ENCODE measurements around the gene OSTC. TPM values are rescaled to one million over a fixed set of nuclear protein-coding genes. Genes with fewer than 3 reads are reported as not detected.

The OSTC gene
- polyA plus RNA-seq, 1 donor, result 248 TPM

DNA sequence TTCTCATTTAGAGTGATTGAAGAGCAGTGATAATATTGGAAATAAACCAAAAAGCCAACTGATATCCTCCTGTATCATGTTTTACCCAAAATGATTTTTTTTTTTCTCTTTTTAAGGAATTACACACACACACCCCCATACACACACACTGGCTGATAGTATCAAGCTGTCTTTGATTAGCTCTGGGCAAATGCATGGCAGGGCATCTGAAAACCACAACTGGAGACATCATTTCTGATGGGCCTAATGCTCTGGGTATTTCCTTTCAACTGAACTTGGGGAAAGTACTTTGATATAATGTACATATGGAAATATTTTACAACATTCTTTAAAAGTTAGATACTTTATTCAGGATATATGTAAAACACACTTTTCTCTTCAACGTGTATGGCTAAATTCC lies 14.2 kb upstream of the OSTC start:
- DNase-seq, result no peak

DNA sequence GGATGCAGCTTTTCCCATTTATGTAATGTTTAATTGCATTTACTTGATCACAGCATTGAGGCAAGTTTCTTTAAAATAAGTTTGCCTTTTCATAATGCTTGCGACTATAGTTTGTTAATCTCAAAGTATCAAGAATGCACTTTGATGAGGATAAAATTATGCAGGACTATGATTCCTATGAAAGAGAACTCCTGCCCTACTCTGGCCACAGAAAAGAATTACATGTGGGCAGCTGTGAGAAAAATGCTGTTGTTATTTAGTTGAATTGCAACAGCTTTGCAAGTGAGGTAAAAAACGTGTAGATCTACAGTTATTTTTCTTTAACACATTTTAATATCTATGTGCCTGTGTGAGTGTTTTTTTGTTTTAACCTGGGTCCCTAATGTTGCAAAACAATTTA lies 12.5 kb upstream of the OSTC start:
- DNase-seq, result no peak

DNA sequence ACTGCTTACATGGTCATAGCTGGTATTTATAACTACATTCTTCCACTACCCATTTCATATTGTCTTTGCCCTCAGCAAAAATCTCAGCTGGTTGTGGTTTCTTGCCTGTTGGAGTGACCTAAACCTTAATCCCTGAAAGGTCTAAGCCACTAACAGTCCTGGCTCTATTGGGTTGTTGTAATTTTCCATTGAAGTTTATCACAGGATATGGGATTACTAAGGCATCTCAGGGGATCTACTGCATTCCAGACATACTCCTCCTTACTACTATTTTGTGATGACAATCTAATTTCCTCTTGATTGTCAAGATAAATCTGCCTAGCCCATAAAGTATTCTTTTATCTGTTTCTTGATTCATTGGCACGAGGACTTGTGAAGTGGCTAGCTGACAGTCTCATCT lies 6.2 kb upstream of the OSTC start:
- DNase-seq, result no peak

DNA sequence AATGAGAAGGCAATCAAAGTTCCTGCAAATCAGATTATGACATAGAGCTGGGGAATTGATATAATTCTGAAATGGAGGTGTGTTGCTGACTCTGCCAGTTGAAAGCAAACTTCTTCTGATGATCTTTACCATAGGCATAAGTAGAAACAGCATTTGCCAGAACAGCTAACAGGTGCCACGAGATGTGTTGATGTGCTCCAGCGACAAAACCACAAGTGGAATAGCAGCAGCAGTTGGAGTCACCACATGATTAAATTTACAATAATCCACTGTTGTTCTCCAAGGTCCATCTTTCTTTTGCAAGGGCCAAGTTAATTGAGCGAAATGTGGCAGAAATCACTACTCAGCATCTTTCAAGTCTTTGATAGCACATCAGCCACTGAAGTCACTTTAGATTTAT lies 3.7 kb upstream of the OSTC start:
- DNase-seq, result no peak

DNA sequence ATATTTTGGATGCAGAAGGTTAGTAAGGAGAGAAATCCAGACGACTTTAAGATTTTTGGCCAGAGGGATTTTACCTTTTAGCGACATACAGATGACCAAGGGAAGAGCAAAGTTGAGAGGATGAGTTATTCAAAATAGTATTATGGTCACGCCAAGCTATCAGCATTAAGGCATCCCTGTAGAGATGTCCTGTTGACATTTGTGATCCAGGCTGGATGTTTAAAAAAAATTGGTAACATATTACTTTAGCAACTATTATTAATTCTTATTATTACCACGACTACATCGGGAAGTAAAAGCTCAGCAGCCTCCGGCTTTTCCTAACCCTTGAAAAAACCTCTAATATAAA lies 562 bp upstream of the OSTC start:
- no peak for DNase-seq

DNA sequence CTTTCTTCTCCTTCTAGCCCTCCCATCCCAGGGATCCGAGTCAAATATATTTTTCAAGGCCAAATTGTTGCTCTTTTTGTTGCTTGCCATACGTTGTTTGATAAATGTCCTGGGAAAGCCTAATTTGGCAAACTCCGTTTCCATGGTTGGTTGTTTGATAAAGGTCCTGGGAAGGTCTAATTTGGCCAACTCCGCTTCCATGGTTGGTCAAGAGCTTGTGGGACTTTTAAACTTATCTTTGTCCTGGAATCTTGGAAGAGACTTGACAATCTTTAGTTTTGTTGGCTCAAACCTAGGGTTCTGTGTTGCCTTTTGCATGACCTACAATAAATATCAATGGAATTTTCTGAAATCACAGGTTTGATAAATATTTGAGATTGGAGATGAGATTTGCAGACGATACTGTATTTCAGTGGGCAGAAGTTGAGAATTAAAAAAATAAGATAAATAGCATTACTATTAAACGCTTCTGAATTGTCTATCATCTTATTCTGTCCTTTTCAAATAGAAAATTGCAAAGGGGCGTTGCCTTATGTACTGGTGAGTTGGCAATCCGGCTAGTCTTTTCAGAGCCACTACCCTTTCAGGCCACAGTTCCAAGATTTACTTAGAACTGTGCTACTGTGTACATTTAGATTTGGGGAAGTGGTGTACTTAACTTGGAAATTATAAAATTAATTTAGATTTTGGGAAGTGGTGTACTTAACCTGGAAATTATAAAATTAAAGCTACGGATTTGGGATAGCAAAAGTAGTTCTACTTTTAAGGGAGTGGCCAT lies 804 bp downstream of the OSTC start:
- peak; percentile 24 for DNase-seq

DNA sequence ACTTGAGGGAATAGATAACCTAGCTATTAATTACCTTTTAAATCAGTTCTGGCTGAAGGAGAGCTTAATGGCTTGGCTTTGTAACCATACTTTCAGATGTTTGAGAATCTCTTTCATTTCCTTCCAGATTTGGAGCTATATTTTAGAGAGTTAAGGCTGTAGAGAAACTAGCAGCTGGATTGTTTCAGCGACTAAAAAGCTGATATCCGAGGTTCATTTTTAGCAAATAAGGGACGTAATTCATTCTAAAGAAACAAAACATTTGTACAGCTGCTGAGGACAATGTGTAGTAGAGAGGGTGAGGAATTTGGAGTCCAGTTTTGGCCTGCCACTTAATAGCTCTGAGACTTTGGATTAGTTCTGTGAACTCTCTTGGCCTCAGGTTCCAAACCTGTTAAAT lies 12.2 kb downstream of the OSTC start:
- peak; percentile 53 for DNase-seq

DNA sequence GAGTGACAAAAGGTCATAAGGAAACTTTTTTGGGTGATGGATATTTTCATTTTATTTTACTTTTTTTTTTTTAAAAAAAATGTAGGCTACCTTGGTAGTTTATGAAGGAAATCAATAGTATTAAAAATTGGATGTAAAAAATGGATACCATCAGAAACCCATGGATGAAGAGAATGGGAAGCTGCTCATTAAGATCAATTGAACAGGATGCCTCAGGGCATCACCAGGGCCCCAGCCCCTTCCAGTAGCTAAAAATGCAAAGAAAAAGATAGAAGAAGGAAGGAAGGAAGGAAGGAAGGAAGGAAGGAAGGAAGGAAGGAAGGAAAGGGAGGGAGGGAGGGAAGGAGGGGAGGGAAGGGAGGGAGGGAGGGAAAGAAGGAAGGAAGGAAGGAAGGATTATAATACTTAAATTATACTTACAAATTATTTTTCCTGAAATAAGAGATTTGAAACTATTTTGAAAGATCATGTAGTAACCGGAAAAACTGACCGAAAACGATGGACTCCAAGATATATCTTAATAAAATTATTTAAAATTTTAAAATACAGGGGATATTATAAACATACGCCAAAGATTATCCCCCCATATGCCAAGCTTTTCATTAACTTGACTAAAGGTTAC lies 24.1 kb downstream of the OSTC start:
- DNase-seq, result no peak

DNA sequence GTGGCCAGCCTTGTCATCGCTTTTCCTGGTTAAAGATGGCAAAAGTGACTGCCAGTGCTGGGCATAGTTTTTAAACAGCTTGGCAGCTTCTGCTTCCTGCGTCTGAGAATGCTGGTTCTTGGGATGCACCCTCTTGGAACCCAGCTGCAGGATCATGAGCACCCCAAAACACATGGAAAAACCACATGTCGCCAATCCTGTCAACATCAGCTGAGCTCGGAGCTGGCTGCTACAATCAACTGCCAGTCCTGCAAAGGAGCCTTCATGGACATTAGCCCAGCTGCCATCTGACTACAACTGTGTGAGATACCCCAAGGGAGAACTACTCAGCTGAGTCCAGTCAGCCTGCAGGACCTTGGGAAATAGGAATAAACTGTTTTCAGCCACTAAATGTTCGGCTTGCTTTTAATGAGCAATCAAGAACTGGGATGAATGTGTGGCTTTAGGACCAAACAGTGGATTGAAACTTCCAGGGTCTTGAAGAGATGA lies 31.0 kb downstream of the OSTC start:
- no peak for DNase-seq

DNA sequence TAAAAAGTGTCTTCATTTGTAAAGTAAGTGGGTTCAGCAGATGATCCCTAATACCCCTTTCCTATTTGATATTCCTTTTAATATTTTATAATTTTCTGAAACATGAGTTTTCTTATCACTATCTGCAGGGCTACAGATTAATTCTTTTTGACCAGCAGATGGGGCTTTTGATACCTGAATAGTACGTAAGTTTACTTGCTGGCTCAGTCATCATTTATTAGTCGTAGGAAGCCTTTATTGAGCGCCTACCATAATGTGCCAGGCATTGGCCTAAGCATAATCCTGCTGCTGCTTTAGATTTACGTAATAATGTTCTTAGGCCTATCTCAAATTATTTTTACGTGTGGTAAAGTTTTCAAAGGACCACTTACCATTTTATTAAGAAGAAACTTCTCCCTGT lies 33.1 kb downstream of the OSTC start:
- DNase-seq, result peak; percentile 6

DNA sequence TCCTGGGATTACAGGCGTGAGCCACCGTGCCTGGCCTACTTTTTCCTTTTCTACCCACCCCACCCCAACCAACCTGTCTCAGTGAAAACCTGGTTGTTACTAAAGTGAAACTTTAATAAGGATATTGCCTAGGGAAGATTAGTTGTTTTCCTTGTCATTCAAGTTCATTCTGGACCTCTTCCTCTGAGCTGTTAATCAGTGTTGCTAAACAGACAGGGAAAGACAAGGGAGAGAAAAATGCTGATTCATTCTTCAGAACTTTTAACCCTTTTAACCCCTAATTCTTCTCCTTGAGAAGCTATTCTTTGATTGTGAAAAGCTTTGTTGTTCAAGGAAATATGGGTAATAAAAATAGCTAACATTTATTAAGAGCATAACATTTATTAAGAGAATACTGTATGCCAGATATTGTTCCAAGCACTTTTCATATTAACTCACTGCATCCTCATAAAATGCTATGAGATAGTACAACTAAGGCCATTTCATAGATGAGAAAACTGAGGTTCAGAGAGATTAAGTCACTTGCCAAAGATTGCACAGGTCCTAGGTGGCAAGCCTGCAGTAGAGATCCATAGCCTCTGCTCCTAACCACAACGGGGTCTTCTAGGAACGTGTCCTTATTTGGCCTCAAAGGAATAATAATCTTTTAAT lies 34.8 kb downstream of the OSTC start:
- no peak for DNase-seq

DNA sequence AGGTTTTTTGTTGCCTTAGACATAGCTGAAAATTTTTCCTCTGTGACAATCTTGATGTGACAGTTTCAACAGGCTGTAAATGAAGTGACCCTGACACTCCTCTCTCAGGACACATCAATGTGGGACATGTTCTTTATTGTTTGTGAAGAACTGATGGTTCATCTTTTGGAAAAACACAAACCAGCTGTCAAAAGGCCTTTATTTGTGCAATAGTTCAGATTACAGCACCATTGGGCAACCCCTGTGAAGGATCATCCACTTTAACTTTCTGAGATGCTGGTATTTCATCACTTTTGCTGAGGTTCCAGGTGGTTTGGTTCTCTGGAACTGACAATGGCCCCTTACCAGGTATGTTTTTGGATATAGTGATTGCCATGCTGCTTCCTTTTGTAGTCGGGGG lies 40.3 kb downstream of the OSTC start:
- DNase-seq, result no peak

DNA sequence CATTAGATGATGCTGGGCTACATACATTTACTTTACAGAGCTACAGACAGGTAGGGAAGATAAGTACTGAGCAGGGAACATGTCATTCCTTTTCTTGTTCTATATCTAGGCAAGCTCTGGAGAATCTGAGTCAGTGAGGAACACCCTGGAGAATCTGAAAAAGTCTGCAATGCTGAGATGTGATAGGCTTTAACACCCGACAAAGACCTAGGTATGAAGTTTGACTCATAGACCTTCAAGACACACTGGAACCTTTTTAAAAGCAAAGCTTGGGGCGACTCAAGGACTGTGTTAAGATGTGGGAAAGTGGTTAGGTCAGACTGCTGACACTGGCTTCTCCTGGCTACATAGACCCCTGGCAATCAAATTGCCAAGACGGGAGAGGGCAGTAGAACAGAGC lies 42.8 kb downstream of the OSTC start:
- no peak for DNase-seq

DNA sequence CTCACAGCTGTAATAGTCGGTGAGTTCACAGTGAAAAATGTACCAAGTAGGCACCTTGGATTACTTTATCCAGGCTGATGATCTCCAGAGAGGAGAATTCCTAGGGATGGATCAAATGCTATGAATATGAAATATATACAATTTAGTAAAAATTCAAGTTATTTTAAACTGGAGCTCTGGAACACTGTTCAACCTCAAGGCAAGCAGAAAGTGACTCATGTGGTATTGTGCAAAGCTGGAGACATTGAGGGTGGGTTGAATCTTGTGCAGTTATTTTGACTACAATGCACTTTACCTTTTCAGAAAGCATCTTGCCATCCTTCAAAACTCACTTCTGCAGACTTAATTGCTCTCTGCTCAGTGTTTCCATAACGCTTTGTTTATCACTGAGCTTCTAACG lies 43.4 kb downstream of the OSTC start:
- DNase-seq, result no peak

DNA sequence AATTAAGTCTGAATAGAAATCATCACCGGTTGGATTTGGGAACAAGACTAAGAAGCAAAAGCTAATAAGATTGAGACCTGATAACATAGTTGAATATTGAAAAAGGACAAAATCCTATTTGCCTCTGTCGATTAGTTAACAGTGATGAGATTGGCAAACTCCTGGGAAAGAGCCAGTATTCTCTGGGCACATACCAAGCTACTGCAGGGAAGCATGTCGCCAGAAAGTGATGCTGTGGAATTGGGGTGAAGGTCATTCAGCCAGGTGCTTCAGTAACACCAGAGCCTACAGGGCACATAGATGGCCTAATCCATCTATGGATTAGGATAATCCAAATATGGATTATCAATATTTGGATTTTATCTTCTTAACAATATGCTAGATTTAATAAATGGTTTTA lies 44.0 kb downstream of the OSTC start:
- no peak for DNase-seq

DNA sequence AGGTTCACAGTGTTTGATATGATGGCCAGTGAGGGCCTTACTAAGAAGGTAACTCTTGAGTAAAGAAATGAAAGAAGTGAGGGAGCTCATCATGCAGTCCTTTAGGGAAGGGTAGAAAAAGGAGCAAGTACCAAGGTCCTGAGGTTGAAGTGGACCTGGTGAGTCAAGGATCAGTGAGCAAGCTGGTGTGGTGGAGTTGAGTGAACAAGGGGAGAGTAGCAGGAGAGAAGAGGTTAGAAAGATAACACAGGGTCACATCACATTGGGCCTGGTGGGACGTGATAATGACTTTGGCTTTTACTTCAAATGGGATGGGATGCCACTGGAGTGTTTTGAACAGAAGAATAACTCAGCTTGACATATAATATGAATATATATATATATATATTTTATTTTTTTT lies 44.7 kb downstream of the OSTC start:
- no peak for DNase-seq

DNA sequence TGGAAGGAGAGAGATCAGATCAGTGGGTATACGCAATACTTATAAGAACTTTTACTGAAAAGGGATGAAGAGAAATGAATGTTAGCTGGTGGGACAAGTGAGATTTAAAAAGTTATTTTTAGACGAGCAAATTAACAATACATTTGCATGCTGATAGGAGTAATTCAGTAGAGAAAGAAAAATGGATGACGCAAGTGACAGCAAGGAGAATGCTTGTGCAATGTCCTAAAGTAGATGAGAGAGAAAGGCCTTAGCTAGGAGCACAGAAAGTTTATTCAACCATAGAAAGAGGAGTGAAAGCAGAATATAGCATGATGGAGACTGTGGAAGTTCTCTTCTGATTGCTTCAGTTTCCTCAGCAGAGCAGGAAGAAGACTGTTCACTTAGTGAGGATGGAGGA lies 45.8 kb downstream of the OSTC start:
- no peak for DNase-seq

DNA sequence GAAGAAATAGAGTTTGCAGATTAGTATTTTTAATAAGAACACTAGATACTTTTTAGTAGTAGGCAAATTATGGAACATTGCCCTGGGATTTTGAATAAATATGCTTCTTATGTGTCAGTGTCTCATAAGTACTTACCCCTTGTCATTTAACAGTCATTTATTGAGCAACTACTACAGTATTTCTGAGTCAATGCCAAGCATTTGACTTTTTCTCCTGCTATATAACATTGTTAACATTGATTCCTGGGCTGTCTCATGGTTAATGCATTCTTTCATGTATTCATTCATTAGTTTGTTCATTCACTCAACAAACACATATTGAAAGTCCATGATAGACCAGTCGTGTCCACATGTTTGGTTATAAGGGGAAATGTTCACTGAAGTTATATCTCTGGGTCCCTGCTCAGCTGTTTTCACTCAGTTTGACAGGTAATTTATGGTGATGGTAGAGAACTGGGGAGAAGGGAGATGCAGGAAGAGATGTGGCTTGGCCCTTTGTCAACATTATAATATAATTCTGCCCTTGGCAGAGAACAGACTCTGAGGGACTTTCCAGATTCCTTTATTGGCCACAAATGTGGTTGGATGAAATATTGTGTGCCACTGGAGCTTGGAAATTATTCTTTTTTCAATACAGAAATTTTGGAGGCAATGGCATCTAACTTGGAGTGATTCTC lies 49.8 kb downstream of the OSTC start:
- no peak for DNase-seq

DNA sequence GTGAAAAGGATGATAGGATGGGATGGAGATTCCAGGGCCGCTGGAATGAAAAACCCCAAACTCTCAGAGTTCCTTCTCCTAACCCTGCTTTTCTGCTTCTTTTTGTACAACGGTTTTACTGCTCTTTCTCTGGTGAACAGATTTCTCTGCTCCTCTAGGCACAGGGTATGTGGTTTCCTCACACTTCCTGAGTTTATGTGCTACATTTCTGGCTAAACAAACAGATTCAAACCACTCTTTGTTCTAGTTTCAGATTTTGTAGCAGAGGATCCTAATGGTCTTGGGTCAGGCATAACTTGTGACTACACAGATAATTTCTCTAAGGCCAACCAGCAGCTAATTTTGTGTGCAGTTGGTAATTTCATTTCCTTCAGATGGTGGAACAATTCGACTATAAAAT lies 52.6 kb downstream of the OSTC start:
- no peak for DNase-seq

DNA sequence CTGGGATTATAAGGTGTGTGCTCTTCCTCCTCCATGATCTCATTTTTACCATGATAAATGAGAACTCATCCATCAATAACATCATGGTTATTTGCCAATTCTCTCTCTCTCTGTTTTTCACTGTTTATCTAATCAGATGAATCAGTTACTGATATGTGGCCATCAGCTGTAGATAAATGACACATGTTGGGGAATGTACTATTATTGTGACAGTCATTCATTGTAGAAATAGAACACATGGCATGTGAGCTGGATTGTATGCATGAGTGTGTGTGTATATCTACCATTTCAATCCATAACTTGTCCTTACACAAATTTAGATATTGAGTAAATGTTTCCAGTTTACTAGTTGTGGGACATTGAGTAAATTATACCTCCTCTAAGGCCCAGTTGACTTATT lies 53.0 kb downstream of the OSTC start:
- no peak for DNase-seq

DNA sequence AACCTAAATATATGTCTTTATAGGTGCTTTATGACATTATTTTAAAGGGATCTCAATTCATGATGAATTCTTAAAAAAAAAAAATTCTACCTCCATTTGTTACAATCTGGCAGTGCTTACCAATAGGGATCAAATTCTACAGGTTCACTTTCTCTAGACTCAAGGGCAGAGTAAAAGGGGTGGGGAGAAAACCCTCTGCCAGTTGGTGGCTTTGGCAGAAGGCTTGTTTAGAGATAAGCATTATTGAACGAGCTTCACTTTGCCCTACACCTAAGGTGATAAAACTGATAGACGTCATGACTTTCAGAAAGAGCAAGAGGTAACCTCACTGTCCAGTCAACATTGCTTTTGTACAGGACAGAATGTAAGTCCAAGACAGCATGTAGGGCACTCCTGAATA lies 53.6 kb downstream of the OSTC start:
- no peak for DNase-seq

DNA sequence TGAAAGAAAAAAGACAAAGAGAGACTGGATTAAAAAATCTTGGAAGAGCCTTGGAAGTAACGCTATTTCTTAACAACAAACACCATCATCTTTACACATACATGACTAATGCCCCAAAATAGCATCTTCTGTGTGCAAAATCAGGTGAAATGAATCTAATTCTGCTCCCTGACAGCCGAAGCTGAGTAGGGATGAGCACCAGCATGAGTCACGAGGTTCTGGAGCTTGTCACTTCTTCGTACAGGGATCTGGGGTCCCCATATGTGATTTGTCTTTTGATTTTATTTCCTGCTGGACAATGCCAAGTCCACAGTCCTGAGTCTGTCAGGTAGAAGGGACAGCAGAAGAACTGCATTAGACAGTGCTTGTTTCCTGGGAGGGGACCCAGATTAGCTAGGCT lies 55.9 kb downstream of the OSTC start:
- no peak for DNase-seq

DNA sequence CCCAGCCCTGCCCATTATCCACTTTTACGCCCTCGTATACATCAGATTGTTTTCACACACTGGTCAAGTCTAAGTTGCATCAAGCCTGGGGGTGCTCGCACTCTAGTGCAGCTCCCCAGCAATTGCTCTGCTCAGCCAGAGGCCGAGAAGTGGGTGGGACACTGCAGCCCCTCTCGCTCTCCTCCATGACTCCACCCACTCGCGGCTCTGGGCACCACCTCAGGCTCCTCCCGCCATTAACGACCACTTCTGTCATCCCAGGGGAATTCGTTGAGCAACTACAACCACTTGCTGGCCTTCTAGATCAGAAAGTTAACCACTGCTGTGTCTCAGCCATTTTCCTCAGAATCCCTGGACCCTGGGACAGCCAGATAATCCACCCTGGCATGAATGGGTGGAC lies 58.8 kb downstream of the OSTC start:
- DNase-seq, result no peak
